GM12878 (cell line): ENCODE measurements around the gene LDB2. TPM values are rescaled to one million over a fixed set of nuclear protein-coding genes. Genes with fewer than 3 reads are reported as not detected.
A peak's percentile ranks its signal among the peaks of the same experiment; 100 is the strongest.

ENCODE experiments used
- ATAC-seq: fragments of 200-7000 bp; cut with Tn5 transposase; 3 replicates; pipeline ENCODE4 v1.9.1; 2020; ENCODE audit warnings: mild to moderate bottlenecking, moderate library complexity
- BruUV-seq: library from RNA; stranded (reverse); fragments of 400-500 nt; replicated peaks from 2 replicates; lab custom pipeline; 2021; lab: Mats Ljungman, UMichigan
- CTCF ChIA-PET: fragments of 300-600 bp; sonication (Branson Sonifier 250); formaldehyde crosslinking; extraction: SDS; loops from one replicate; lab custom pipeline; 2021; ENCODE audit warnings: inconsistent platforms; lab: Yijun Ruan, JAX
- POLR2A ChIA-PET: fragments of 350-600 bp; formaldehyde crosslinking; extraction: SDS; loops from one replicate; lab custom pipeline; 2021; ENCODE audit warnings: inconsistent platforms; lab: Charles Lee
- RAD21 ChIA-PET: fragments of 300-600 bp; sonication (Branson Sonifier 250); formaldehyde crosslinking; loops from one replicate; lab custom pipeline; 2023; ENCODE audit warnings: antibody characterized with exemption; ENCODE audit not compliant: unreplicated experiment; lab: Charles Lee
- SMC1A ChIA-PET: fragments of 300-600 bp; sonication (Branson Sonifier 250); formaldehyde crosslinking; loops from one replicate; lab custom pipeline; 2023; ENCODE audit not compliant: unreplicated experiment, uncharacterized antibody; lab: Charles Lee
- DNase-seq: peaks from one replicate; pipeline ENCODE4 v3.0.0-alpha.2; 2011; ENCODE audit warnings: low read depth, low spot score
- FAIRE-seq: peaks from 3 replicates; lab custom pipeline; 2011; peaks lifted over from hg19 to GRCh38; lab: Jason Lieb, UNC
- H2AFZ ChIP-seq: 2 replicates; pipeline ENCODE4 v1.6.0; 2011; ENCODE audit warnings: low read depth, low read length, control low read depth; ENCODE audit not compliant: control insufficient read depth
- H3K27ac ChIP-seq: 2 replicates; pipeline ENCODE4 v1.5.1; 2011; ENCODE audit warnings: control low read depth; ENCODE audit not compliant: control insufficient read depth, insufficient read depth
- H3K27me3 ChIP-seq, 2 experiments: replicated peaks in 1 of 2; 2 replicates each; pipeline versions ENCODE4 v1.6.0 to v1.6.1; 2011; ENCODE audit warnings: low read length in 1 of 2; ENCODE audit not compliant: control insufficient read depth in 2 of 2, insufficient read depth in 2 of 2
- H3K36me3 ChIP-seq, 2 experiments: 2 replicates each; pipeline ENCODE4 v1.5.1; 2011; ENCODE audit warnings: low read length in 1 of 2; ENCODE audit not compliant: control insufficient read depth in 2 of 2, insufficient read depth in 2 of 2
- H3K4me1 ChIP-seq: 2 replicates; pipeline ENCODE4 v1.6.1; 2011; ENCODE audit warnings: mild to moderate bottlenecking, low read length, moderate library complexity, mixed read lengths; ENCODE audit not compliant: control insufficient read depth, insufficient read depth
- H3K4me2 ChIP-seq: 2 replicates; pipeline ENCODE4 v1.6.0; 2011; ENCODE audit warnings: control low read depth; ENCODE audit not compliant: control insufficient read depth, insufficient read depth
- H3K4me3 ChIP-seq: fragments of 200-600 bp; sonication (generic); 2 replicates; pipeline ENCODE4 v1.5.1; 2016
- H3K79me2 ChIP-seq: 2 replicates; pipeline ENCODE4 v1.6.0; 2011; ENCODE audit warnings: low read length; ENCODE audit not compliant: control insufficient read depth, insufficient read depth
- H3K9ac ChIP-seq: 2 replicates; pipeline ENCODE4 v1.8.0; 2011; ENCODE audit warnings: low read length, control low read depth, mixed read lengths; ENCODE audit not compliant: control insufficient read depth, insufficient read depth
- H3K9me3 ChIP-seq: replicated peaks from 3 replicates; pipeline ENCODE4 v1.5.1; 2011; ENCODE audit warnings: mild to moderate bottlenecking, low read length; ENCODE audit not compliant: control insufficient read depth, insufficient read depth
- H4K20me1 ChIP-seq: 2 replicates; pipeline ENCODE4 v1.6.0; 2011; ENCODE audit not compliant: control insufficient read depth, insufficient read depth
- POLR2A ChIP-seq: IDR thresholded peaks from 2 replicates; pipeline ENCODE4 v1.6.1; 2011; ENCODE audit warnings: low read depth, mild to moderate bottlenecking, low read length
- RAD21 ChIP-seq: IDR thresholded peaks from 2 replicates; pipeline ENCODE4 v1.6.1; 2011; ENCODE audit warnings: mild to moderate bottlenecking, low read depth, low read length, moderate library complexity; ENCODE audit not compliant: insufficient read depth
- SMARCA5 ChIP-seq: fragments of 450-650 bp; IDR thresholded peaks from 2 replicates; pipeline ENCODE4 v1.6.1; 2017; ENCODE audit warnings: mild to moderate bottlenecking
- SREBF2 ChIP-seq: IDR thresholded peaks from 2 replicates; pipeline ENCODE4 v1.6.1; 2012; ENCODE audit warnings: mild to moderate bottlenecking, low read length
- ZNF217 ChIP-seq: fragments of 450-650 bp; IDR thresholded peaks from 2 replicates; pipeline ENCODE4 v1.6.1; 2017; ENCODE audit warnings: antibody characterized with exemption, mild to moderate bottlenecking
- WGBS: methylation state at CpG from one replicate; pipeline ENCODE4 v1.1.6; 2016; ENCODE audit warnings: low lambda C conversion rate; ENCODE audit not compliant: insufficient replicate concordance, insufficient coverage; ENCODE audit errors: missing lambda C conversion rate; 5-methylcytosine and 5-hydroxymethylcytosine counted together
- in situ Hi-C: fragments of 300-500 bp; cut with MboI; formaldehyde crosslinking; loops from 9 replicates; pipeline ENCODE4 v1.14.3; 2018; ENCODE audit warnings: mixed read lengths
- intact Hi-C: fragments of 100-400 bp; cut with micrococcal nuclease; formaldehyde crosslinking; loops from one replicate; pipeline ENCODE4 v1.14.2; 2022; ENCODE audit not compliant: unreplicated experiment
- polyA plus RNA-seq, 11 experiments: library from polyadenylated mRNA; depleted of rRNA in 4 of 11; unstranded in 6 of 11; stranded (reverse) in 5 of 11; fragments of >200 nt; fragmentation: Nextera tagmentation in 4 of 11; fragmentation: Illumina TruSeq in 1 of 11; extraction: Ambion mirVana in 4 of 11; extraction: Trizol in 1 of 11; gene quantifications; 1 replicate in 1 of 11; 2 replicates in 10 of 11; pipeline versions ENCODE4 v1.2.1 to v1.2.3, GENCODE V29; 2011 to 2016; ENCODE audit warnings: inconsistent platforms in 2 of 11, missing spikeins in 2 of 11, low read depth in 1 of 11
- total RNA-seq, 4 experiments: library from RNA; depleted of rRNA in 3 of 4; stranded (reverse); fragments of >200 nt in 3 of 4; fragmentation: Illumina TruSeq in 1 of 4; extraction: Trizol in 1 of 4; gene quantifications; 2 replicates each; pipeline versions ENCODE4 v1.2.1 to v1.2.3, GENCODE V29; 2013 to 2021
- TF ChIP-seq, protein P1 (sequence below): fragments of 450-650 bp; IDR thresholded peaks from 2 replicates; pipeline ENCODE4 v1.6.1; 2017; ENCODE audit warnings: mild to moderate bottlenecking
- TF ChIP-seq, protein P2 (sequence below), 3 experiments: IDR thresholded peaks in 2 of 3; conservative IDR thresholded peaks in 1 of 3; 2 replicates each; pipeline ENCODE4 v1.5.1; 2011; ENCODE audit warnings: low read depth in 3 of 3, low read length in 3 of 3, mild to moderate bottlenecking in 3 of 3, control low read depth in 2 of 3, moderate library complexity in 2 of 3, inconsistent platforms in 1 of 3, mixed read lengths in 1 of 3; ENCODE audit not compliant: control insufficient read depth in 2 of 3, insufficient read depth in 1 of 3; ENCODE audit errors: extremely low read depth in 1 of 3

The LDB2 gene
- total and polyA plus RNA-seq, 10 of the 15 experiments (the other 5 are each of a cell fraction or from before 2014, with no cell fraction given) = 0.15 TPM; not detected in 9

DNA sequence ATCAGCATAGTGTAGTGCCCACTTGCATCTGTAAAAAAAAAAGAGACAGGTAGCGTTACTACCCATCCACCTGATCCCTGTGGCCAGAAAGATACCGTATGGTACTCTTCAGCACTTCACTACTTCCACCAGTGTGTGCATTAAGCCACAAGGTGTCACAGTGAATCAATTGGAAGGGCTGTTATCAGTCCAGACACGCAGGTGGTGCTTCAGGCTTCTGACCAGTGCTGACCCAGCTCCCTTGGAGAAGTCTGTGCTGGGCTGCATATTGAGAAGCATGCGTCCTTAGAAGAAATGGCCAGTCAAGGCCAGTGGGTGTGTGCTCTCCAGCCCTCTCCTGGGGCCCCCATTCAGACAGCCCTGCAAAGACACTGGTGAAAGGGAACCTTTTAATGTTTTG, 10.6 kb downstream of the LDB2 start:
- intact Hi-C loops (no loop called here), in situ Hi-C loops (no loop called here)
- Histone ChIP-seq H3K4me3 (no peak overlapping the region), H3K9me3 (no peaks in the 10 kb centered on the region), H2AFZ (no peak overlapping the region), H3K9ac (no peak overlapping the region), H3K4me1 (no peaks in the 10 kb centered on the region), H3K27me3 (no peaks in the 10 kb centered on the region), H4K20me1 (no peaks in the 10 kb centered on the region), H3K79me2 (no peaks in the 10 kb centered on the region), H3K4me2 (no peak overlapping the region), H3K36me3 (no peaks in the 10 kb centered on the region), H3K27ac (no peak overlapping the region)
- WGBS = 13% methylated on average over 4 of the region's 4 CpGs
- BruUV-seq = no TSS peak
- DNase-seq (no peak), FAIRE-seq (no peak), ATAC-seq (no peak)
- ChIA-PET CTCF (interaction anchor here (1.0 kb wide), 1 partner anchor 437 kb away, joined by 3 read pairs; no protein-coding TSS in a partner anchor), RAD21 (no interaction called here), POLR2A (no interaction called here), SMC1A (no interaction called here)
- TF ChIP-seq SMARCA5 (no peak), ZNF217 (no peak), RAD21 (0 out of 2 replicates have a peak, but pooled peaks have one; percentile 18)

DNA sequence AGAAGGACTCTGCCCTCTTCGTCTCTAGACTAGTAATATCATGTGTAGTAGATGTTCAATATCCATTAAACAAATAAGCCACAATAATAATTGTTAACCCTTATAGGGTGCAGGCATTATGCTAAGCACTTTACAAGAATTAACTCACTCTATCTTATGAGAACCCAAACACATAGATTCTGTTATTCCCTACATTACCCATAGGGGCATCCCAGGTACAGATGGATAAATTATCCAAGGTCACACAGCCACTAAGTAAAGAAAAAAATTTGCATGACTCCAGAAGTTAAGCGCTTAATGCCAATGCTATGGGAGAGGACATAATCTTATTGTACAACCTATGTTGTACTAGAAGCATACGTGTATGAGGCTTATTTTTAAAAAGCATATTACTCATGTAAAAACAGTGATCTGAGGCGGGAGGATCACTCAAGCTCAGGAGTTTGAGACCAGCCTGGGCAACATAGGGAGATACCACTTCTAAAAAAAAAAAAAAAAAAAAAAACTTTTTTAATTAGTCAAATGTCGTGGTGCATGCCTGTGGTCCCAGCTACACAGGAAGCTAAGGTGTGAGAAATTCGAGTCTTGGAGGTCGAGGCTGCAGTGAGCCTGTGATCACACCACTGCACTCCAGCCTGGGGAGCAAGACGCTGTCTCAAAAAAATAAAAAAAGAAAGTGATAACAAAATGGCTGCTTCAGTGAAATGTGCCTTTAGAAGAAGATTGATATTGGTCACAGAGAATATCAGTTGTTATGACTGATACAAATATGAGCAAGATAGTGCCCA, 13.6 kb downstream of the LDB2 start:
- H3K9ac ChIP-seq = no peak overlapping the region
- FAIRE-seq = no peak
- in situ Hi-C loops (no loop called here), intact Hi-C loops (no loop called here)
- H3K4me1 ChIP-seq = no peaks in the 10 kb centered on the region
- no peak for DNase-seq
- CTCF ChIA-PET = no interaction called here
- WGBS = 32% methylated on average over 7 of the region's 8 CpGs
- POLR2A ChIA-PET = interaction anchor here (0.6 kb wide), 1 partner anchor 14 kb away, joined by 3 read pairs; no protein-coding TSS in a partner anchor
- no peaks in the 10 kb centered on the region for H3K36me3 ChIP-seq
- SMC1A ChIA-PET = interaction anchor here (0.6 kb wide), 1 partner anchor 434 kb away, joined by 3 read pairs; no protein-coding TSS in a partner anchor
- no TSS peak for BruUV-seq
- TF ChIP-seq, protein P1, sequence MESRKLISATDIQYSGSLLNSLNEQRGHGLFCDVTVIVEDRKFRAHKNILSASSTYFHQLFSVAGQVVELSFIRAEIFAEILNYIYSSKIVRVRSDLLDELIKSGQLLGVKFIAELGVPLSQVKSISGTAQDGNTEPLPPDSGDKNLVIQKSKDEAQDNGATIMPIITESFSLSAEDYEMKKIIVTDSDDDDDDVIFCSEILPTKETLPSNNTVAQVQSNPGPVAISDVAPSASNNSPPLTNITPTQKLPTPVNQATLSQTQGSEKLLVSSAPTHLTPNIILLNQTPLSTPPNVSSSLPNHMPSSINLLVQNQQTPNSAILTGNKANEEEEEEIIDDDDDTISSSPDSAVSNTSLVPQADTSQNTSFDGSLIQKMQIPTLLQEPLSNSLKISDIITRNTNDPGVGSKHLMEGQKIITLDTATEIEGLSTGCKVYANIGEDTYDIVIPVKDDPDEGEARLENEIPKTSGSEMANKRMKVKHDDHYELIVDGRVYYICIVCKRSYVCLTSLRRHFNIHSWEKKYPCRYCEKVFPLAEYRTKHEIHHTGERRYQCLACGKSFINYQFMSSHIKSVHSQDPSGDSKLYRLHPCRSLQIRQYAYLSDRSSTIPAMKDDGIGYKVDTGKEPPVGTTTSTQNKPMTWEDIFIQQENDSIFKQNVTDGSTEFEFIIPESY = no peak
- TF ChIP-seq, protein P2, sequence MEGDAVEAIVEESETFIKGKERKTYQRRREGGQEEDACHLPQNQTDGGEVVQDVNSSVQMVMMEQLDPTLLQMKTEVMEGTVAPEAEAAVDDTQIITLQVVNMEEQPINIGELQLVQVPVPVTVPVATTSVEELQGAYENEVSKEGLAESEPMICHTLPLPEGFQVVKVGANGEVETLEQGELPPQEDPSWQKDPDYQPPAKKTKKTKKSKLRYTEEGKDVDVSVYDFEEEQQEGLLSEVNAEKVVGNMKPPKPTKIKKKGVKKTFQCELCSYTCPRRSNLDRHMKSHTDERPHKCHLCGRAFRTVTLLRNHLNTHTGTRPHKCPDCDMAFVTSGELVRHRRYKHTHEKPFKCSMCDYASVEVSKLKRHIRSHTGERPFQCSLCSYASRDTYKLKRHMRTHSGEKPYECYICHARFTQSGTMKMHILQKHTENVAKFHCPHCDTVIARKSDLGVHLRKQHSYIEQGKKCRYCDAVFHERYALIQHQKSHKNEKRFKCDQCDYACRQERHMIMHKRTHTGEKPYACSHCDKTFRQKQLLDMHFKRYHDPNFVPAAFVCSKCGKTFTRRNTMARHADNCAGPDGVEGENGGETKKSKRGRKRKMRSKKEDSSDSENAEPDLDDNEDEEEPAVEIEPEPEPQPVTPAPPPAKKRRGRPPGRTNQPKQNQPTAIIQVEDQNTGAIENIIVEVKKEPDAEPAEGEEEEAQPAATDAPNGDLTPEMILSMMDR (IDR thresholded peaks at IDR 0.05 in 2 of 3, conservative IDR thresholded peaks at IDR 0.05 in 1 of 3; ENCODE audit: control insufficient read depth in 2 of 3, extremely low read depth in 1 of 3, insufficient read depth in 1 of 3, low read depth in 3 of 3, low read length in 3 of 3) = 0 out of 6 replicates have a peak, but pooled peaks of 1 of the 3 experiments have one; percentile 2
- no peak for TF ChIP-seq SREBF2
- no peak for TF ChIP-seq POLR2A
- no peak for ATAC-seq
- no peaks in the 10 kb centered on the region for H3K27me3 ChIP-seq
- H3K27ac ChIP-seq = no peak overlapping the region
- H3K4me3 ChIP-seq = no peak overlapping the region
- no peaks in the 10 kb centered on the region for H4K20me1 ChIP-seq
- no peak overlapping the region for H2AFZ ChIP-seq
- H3K4me2 ChIP-seq = no peak overlapping the region
- H3K9me3 ChIP-seq = no peaks in the 10 kb centered on the region
- no peaks in the 10 kb centered on the region for H3K79me2 ChIP-seq
- RAD21 ChIA-PET = interaction anchor here (0.7 kb wide), 1 partner anchor 99 kb away, joined by 3 read pairs; no protein-coding TSS in a partner anchor
